ENCODE data around the gene TFEB.
A peak's percentile ranks its signal among the peaks of the same experiment; 100 is the strongest.

Gene TFEB

GRCh38 chr6:41714556-41715273, 20.7 kb downstream of the TFEB start:
- TF ChIP-seq FOXM1 (IDR thresholded peaks at IDR 0.05; ENCODE audit: borderline replicate concordance, low read depth) (no peak), TEAD4 (IDR thresholded peaks at IDR 0.05) (no peak), CEBPB (IDR thresholded peaks at IDR 0.05) (no peak), ZBTB7A (IDR thresholded peaks at IDR 0.05; ENCODE audit: low read depth) (no peak), TAF1 (IDR thresholded peaks at IDR 0.05; ENCODE audit: low read depth) (no peak), CREB1 (IDR thresholded peaks at IDR 0.05; ENCODE audit: low read depth) (no peak), YY1 (IDR thresholded peaks at IDR 0.05; ENCODE audit: low read depth) (no peak), EGR1 (IDR thresholded peaks at IDR 0.05) (no peak), NFIC (IDR thresholded peaks at IDR 0.05) (no peak), TCF12 (IDR thresholded peaks at IDR 0.05; ENCODE audit: low read depth) (no peak), RAD21 (IDR thresholded peaks at IDR 0.05; ENCODE audit: low read depth) (no peak), EP300 (IDR thresholded peaks at IDR 0.05; ENCODE audit: borderline replicate concordance) (no peak), USF1 (IDR thresholded peaks at IDR 0.05) (no peak), REST (IDR thresholded peaks at IDR 0.05; ENCODE audit: low read depth) (no peak)
- TF ChIP-seq, protein P1, sequence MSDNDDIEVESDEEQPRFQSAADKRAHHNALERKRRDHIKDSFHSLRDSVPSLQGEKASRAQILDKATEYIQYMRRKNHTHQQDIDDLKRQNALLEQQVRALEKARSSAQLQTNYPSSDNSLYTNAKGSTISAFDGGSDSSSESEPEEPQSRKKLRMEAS (IDR thresholded peaks at IDR 0.05): no peak

GRCh38 chr6:41713650-41714291, 21.6 kb downstream of the TFEB start:
- no peak for TF ChIP-seq FOXM1 (IDR thresholded peaks at IDR 0.05; ENCODE audit: borderline replicate concordance, low read depth)
- no peak for TF ChIP-seq TCF12 (IDR thresholded peaks at IDR 0.05; ENCODE audit: low read depth)
- no peak for TF ChIP-seq YY1 (IDR thresholded peaks at IDR 0.05; ENCODE audit: low read depth)
- TF ChIP-seq NFIC (IDR thresholded peaks at IDR 0.05): no peak
- TF ChIP-seq EP300 (IDR thresholded peaks at IDR 0.05; ENCODE audit: borderline replicate concordance): no peak
- TF ChIP-seq TAF1 (IDR thresholded peaks at IDR 0.05; ENCODE audit: low read depth): no peak
- no peak for TF ChIP-seq ZBTB7A (IDR thresholded peaks at IDR 0.05; ENCODE audit: low read depth)
- TF ChIP-seq CEBPB (IDR thresholded peaks at IDR 0.05): no peak

- TF ChIP-seq EGR1 (IDR thresholded peaks at IDR 0.05) (no peak), YY1 (IDR thresholded peaks at IDR 0.05; ENCODE audit: low read depth) (no peak), REST (IDR thresholded peaks at IDR 0.05; ENCODE audit: low read depth) (no peak), FOXM1 (IDR thresholded peaks at IDR 0.05; ENCODE audit: borderline replicate concordance, low read depth) (no peak), USF1 (IDR thresholded peaks at IDR 0.05) (no peak), EP300 (IDR thresholded peaks at IDR 0.05; ENCODE audit: borderline replicate concordance) (peak; percentile 46; the same call in 1 of the 2 replicates), TCF12 (IDR thresholded peaks at IDR 0.05; ENCODE audit: low read depth) (0 out of 2 replicates have a peak, but pooled peaks have one; percentile 42), RAD21 (IDR thresholded peaks at IDR 0.05; ENCODE audit: low read depth) (no peak), TAF1 (IDR thresholded peaks at IDR 0.05; ENCODE audit: low read depth) (no peak), ZBTB7A (IDR thresholded peaks at IDR 0.05; ENCODE audit: low read depth) (peak; percentile 17; the same call in 1 of the 2 replicates), CREB1 (IDR thresholded peaks at IDR 0.05; ENCODE audit: low read depth) (no peak), NFIC (IDR thresholded peaks at IDR 0.05) (peak; percentile 61)
- TF ChIP-seq, protein P1 (IDR thresholded peaks at IDR 0.05): no peak; the same call in 1 of the 2 replicates
These were observed 22.2 kb downstream of the TFEB start for GRCh38 chr6:41713159-41713649.

DNA sequence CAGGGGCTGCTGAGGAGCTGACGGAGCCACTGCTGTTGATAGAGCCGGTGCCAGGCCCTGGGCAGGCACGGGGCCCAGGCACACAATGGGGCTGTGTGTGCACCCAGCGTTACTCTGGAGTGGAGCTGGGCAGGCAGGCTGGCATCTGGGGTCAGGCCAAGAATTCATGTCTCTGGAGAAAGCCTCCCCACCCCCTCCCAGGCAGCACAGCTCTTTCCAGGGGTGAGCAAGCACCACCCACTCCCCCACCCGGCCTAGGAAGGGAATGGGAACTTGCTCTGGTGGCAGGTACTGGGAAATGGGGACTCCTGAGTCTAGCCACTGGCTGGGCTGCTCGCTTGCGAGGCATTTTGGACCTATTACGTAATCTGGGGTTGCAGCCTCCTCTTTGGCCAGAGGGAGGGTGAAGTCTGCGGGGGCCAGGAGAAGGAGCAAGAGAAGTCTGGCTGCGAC, 22.7 kb downstream of the TFEB start:
- TF ChIP-seq RAD21 (IDR thresholded peaks at IDR 0.05; ENCODE audit: low read depth): no peak
- no peak for TF ChIP-seq TCF12 (IDR thresholded peaks at IDR 0.05; ENCODE audit: low read depth)
- no peak for TF ChIP-seq USF1 (IDR thresholded peaks at IDR 0.05)
- peak; percentile 46; the same call in 1 of the 2 replicates for TF ChIP-seq ZBTB7A (IDR thresholded peaks at IDR 0.05; ENCODE audit: low read depth)
- TF ChIP-seq, protein P1 (IDR thresholded peaks at IDR 0.05): no peak
- peak; percentile 88 for TF ChIP-seq CEBPB (IDR thresholded peaks at IDR 0.05)
- no peak for TF ChIP-seq FOXM1 (IDR thresholded peaks at IDR 0.05; ENCODE audit: borderline replicate concordance, low read depth)

Data from Ishikawa (cell line).